GM19467 (cell line): Measurements from ENCODE around the gene TEX44.

Experiments
- ATAC-seq: cut with Tn5 transposase; IDR thresholded peaks from one replicate; pipeline ENCODE4 v1.9.1; 2021; ENCODE audit warnings: mild to moderate bottlenecking, moderate library complexity; ENCODE audit not compliant: unreplicated experiment

The TEX44 gene

DNA sequence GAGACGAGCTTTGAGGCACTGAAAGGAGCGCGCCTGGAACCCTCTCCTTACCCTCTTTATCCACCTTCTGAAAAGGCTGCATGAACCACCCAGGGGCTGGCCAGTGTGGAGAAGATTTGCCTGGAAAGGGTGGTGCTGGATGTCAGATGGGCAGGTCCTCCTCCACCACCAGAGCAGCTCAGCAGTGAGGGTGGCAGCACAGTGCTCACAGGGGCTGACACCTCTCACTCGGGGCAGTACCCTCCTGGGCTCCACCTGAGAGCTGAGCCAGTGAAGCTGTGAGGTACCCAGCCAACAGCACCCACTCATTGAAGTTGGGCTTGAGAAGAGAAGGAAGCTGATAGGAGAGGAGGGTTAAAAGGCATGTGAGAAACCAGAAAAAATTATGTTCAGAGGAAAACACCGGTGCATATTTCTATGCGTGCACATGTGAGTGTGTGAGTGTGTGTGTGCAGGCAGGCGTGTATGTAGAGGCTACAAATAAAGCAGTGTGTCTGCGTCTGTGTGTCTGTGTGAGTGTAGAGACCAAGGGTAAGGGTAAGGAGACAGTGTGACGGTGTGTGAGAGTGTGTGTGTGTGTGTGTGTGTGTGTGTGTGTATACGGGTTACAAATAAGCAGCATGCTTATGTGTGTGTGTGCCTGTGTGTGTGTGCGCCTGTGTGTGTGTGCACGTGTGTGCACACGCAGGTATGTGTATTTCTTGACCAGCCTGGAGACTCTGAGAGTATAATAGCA lies 40.7 kb downstream of the TEX44 start:
- no peak for ATAC-seq

- ATAC-seq = no peak
Observed at GRCh38 chr2:231634412-231634811, 41.7 kb downstream of the TEX44 start.

DNA sequence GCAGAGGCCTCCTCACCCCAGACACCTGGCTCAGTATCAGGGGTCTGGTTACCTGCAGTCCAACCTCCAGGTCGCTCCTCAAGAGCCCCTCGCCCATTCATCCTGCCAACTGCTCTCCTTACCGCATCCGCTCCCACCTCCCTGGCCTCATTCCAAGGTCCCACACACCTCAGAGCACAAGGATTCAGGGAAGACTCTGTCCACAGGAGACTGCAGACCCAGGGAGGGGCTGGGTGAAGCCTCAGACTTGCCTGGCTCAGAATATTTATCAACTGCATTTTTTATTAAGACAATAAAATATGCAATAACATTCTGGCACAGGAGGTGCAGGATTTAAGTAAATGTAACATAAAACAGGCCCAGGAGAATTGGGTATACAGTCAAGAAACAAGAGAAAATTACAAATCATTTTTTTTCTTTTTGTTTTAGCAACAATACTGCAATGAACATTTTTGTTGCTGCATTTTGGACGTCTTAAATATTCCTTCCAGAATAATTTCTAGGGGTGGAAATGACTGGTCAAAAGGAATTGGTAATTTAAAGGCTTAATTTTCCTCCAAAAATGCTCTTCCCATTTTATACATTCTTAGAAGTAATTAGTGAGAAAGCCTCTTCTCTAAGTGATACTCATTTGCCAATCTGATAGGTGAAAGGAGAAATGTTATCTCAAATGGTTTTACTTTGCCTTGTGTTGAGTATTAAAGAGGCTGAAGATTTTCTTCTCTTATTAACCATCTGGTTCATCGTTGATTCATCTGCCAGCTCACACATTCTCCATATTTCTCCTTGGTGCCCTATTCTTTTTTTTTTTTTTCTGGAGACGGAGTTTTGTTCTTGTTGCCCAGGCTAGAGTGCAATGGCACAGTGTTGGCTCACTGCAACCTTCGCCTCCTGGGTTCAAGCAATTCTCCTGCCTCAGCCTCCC lies 42.5 kb downstream of the TEX44 start:
- ATAC-seq = no peak

DNA sequence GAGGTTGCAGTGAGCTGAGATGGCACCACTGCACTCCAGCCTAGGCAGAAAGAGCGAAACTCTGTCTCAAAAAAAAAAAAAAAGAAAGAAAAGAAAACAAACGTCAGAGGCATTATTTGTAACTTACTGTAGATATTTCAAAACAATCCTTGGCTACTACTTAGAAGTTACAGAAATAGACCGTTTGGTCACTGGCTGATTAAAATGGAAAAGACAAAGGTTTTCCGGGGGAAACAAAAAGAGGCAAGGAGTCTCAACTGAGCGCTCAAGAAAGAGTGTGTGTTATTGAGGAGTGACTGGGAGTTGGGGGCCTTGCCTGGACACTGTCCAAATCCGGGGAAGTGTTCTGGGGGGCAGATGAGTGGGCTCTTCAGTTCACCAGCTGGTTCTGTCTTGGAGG lies 47.6 kb downstream of the TEX44 start:
- ATAC-seq = no peak

GRCh38 chr2:231640641-231641111 lies 48.0 kb downstream of the TEX44 start:
- no peak for ATAC-seq

GRCh38 chr2:231642631-231643494 lies 50.2 kb downstream of the TEX44 start:
- ATAC-seq = no peak

DNA sequence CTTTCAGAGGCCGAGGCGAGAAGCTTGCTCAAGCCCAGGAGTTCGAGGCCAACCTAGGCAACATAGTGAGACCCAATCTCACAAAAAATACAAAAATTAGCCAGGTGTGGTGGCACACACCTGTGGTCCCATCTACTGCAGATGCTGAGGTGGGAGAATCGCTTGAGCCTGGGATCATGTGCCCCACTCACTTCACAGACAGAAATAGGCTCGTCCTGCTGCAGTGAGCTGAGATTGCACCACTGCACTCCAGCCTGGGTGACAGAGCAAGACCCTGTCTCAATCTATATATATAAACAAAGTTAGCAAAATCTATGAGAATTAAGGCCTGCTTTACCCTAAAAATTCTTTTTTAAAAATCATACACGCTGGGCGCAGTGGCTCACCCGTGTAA lies 50.8 kb downstream of the TEX44 start:
- no peak for ATAC-seq
